ENCODE results near the gene GNPTAB.

Gene GNPTAB

DNA sequence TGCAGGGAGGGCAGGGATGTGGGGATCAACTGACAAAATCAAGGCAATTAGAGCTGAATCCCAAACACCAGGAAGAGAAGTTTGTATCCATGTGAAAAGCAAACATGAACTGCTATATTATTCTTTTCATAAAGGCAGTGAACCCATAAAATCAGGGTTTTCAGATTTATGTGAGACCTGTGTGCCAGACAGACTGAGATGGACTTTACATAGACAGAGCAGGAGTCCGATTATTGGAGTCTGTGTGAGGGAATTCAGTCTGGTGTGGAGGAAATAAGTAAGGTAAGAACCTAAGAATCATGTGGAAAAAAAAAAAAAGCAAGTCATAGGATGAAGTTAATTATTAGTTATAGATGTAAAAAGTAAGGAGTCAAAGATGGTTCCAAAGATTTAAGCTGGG lies 46.4 kb downstream of the GNPTAB start:
- POLR2A ChIA-PET: no interaction called here
- TF ChIP-seq PKNOX1 (IDR thresholded peaks at IDR 0.05) (no peak), SP1 (IDR thresholded peaks at IDR 0.05) (no peak), LEF1 (IDR thresholded peaks at IDR 0.05; ENCODE audit: borderline replicate concordance) (no peak), NFRKB (IDR thresholded peaks at IDR 0.05) (no peak), ZNF384 (IDR thresholded peaks at IDR 0.05) (no peak), CTBP1 (IDR thresholded peaks at IDR 0.05; ENCODE audit: borderline replicate concordance) (no peak), ARNT (IDR thresholded peaks at IDR 0.05) (no peak), HDGF (IDR thresholded peaks at IDR 0.05; ENCODE audit: borderline replicate concordance) (no peak)
- CTCF ChIA-PET: interaction anchor here (0.6 to 1.5 kb wide), 3 partner anchors 46 to 135 kb away, joined by 3 to 8 read pairs (median 6); partner anchors contain the start of gene GNPTAB
- DNase-seq (ENCODE audit: extremely low spot score): no peak

DNA sequence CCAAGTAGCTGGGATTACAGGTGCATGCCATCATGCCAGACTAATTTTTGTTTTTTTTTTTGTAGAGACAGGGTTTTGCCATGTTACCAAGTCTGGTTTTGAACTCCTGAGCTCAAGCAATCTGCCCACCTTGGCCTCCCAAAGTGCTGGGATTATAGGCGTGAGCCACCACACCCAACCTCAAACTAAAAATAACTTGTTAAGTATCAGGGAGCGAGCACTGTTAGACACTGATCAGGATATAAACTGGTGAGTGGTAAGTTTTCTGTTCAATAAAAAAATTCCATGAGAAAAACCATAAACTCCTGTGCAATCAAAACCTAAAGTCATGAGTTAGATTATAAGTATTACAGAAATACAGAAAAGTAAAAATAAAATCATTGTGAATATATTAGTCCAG lies 46.9 kb downstream of the GNPTAB start:
- ChIA-PET CTCF (interaction anchor here (0.7 to 1.5 kb wide), 4 partner anchors 10 to 1108 kb away, joined by 3 to 6 read pairs (median 4); partner anchors contain the start of gene GNPTAB), POLR2A (no interaction called here)
- no peak for DNase-seq (ENCODE audit: extremely low spot score)
- TF ChIP-seq SUZ12 (IDR thresholded peaks at IDR 0.05) (no peak), HDGF (IDR thresholded peaks at IDR 0.05; ENCODE audit: borderline replicate concordance) (no peak), FOXM1 (IDR thresholded peaks at IDR 0.05; ENCODE audit: borderline replicate concordance) (no peak), NFRKB (IDR thresholded peaks at IDR 0.05) (no peak), L3MBTL2 (conservative IDR thresholded peaks at IDR 0.05) (no peak), FOXA1 (IDR thresholded peaks at IDR 0.05) (no peak), CTBP1 (IDR thresholded peaks at IDR 0.05; ENCODE audit: borderline replicate concordance) (no peak), ELF4 (IDR thresholded peaks at IDR 0.05) (no peak), ZNF384 (IDR thresholded peaks at IDR 0.05) (no peak), PKNOX1 (IDR thresholded peaks at IDR 0.05) (no peak), ARNT (IDR thresholded peaks at IDR 0.05) (no peak), SP1 (IDR thresholded peaks at IDR 0.05) (no peak), TARDBP (IDR thresholded peaks at IDR 0.05) (no peak), FOXK2 (IDR thresholded peaks at IDR 0.05) (no peak), BHLHE40 (IDR thresholded peaks at IDR 0.05; ENCODE audit: borderline replicate concordance) (no peak)

GRCh38 chr12:101783150-101783549 lies 47.6 kb downstream of the GNPTAB start:
- no peak for DNase-seq (ENCODE audit: extremely low spot score)
- CTCF ChIA-PET: interaction anchor here (1.0 to 1.3 kb wide), 2 partner anchors 9 to 24 kb away, joined by 3 to 4 read pairs; no protein-coding TSS in a partner anchor
- POLR2A ChIA-PET: no interaction called here
- TF ChIP-seq LEF1 (IDR thresholded peaks at IDR 0.05; ENCODE audit: borderline replicate concordance): no peak
- TF ChIP-seq PKNOX1 (IDR thresholded peaks at IDR 0.05): no peak
- no peak for TF ChIP-seq BHLHE40 (IDR thresholded peaks at IDR 0.05; ENCODE audit: borderline replicate concordance)
- TF ChIP-seq HDGF (IDR thresholded peaks at IDR 0.05; ENCODE audit: borderline replicate concordance): no peak
- no peak for TF ChIP-seq CTBP1 (IDR thresholded peaks at IDR 0.05; ENCODE audit: borderline replicate concordance)
- no peak for TF ChIP-seq SP1 (IDR thresholded peaks at IDR 0.05)
- TF ChIP-seq ZNF384 (IDR thresholded peaks at IDR 0.05): no peak
- no peak for TF ChIP-seq ARNT (IDR thresholded peaks at IDR 0.05)
- no peak for TF ChIP-seq FOXK2 (IDR thresholded peaks at IDR 0.05)
- no peak for TF ChIP-seq ELF4 (IDR thresholded peaks at IDR 0.05)
- no peak for TF ChIP-seq FOXA1 (IDR thresholded peaks at IDR 0.05)
- no peak for TF ChIP-seq SUZ12 (IDR thresholded peaks at IDR 0.05)
- TF ChIP-seq NFRKB (IDR thresholded peaks at IDR 0.05): no peak
- no peak for TF ChIP-seq L3MBTL2 (conservative IDR thresholded peaks at IDR 0.05)
- no peak for TF ChIP-seq FOXM1 (IDR thresholded peaks at IDR 0.05; ENCODE audit: borderline replicate concordance)
- TF ChIP-seq TARDBP (IDR thresholded peaks at IDR 0.05): no peak

DNA sequence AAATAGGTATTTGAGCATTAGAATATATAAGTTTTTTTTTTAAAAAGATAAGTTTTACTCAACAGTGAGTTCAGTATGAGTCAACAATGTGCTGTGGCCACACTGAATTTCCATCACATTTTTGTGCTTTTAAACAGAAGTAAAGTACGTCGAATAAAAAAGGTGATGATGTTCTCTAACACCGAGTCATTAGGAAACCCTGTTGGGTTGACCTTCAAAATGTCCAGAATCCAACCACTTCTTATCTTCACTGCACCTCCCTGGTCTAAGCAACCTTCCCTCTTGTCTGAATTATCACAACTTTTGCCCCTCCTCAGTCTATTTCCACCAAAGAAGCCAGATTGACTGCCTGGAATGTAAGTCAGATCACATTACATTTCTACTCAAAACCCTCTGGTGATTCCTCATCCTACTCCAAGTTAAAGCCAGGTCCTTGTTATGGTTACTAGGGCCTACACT lies 48.5 kb downstream of the GNPTAB start:
- ChIA-PET POLR2A (no interaction called here), CTCF (no interaction called here)
- DNase-seq (ENCODE audit: extremely low spot score): no peak
- TF ChIP-seq ARNT (IDR thresholded peaks at IDR 0.05) (no peak), BHLHE40 (IDR thresholded peaks at IDR 0.05; ENCODE audit: borderline replicate concordance) (no peak), FOXK2 (IDR thresholded peaks at IDR 0.05) (no peak), PKNOX1 (IDR thresholded peaks at IDR 0.05) (no peak), TARDBP (IDR thresholded peaks at IDR 0.05) (no peak), LEF1 (IDR thresholded peaks at IDR 0.05; ENCODE audit: borderline replicate concordance) (no peak)

DNA sequence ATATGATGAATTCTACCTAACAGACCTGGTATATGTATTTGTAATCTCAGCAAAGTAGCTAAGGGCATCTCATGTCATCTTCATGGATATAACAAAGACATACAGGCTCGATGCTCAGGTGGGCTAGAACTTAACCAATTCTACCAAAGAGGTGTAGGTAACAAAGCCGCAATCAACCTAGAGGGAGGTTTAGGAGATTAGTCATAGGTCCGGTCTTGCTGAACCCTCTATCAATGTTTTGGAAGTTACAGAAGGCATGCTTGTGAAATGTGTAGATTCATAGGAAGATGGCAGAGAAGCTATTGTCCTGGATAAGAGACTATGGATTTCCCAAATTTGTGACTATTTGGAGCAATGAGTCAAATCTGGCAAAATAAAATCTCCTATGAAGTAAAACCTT lies 48.9 kb downstream of the GNPTAB start:
- no peak for DNase-seq (ENCODE audit: extremely low spot score)
- POLR2A ChIA-PET: no interaction called here
- no peak for TF ChIP-seq SP1 (IDR thresholded peaks at IDR 0.05)
- no peak for TF ChIP-seq NFRKB (IDR thresholded peaks at IDR 0.05)
- TF ChIP-seq FOXA1 (IDR thresholded peaks at IDR 0.05): no peak
- CTCF ChIA-PET: no interaction called here

DNA sequence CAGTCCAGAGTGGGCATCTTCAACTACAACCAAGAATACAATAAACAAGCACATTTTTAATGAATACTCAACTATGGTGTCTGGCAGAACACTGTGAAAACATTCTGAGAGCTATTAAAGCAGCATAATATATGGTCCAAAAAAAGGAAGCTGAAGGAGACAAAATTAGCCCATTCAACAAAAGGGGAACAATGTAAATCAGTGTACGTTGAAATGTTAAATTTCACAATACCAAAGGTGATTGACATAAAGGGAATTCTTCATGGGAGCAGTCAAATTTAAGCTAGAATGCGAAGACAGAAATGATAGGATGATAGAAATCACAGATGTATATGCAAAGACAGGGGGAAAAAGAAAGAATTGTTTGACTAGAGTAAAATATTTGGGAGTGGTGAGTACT lies 50.2 kb downstream of the GNPTAB start:
- no peak for TF ChIP-seq FOXK2 (IDR thresholded peaks at IDR 0.05)
- TF ChIP-seq CTBP1 (IDR thresholded peaks at IDR 0.05; ENCODE audit: borderline replicate concordance): no peak
- no peak for TF ChIP-seq SP1 (IDR thresholded peaks at IDR 0.05)
- no peak for TF ChIP-seq ARNT (IDR thresholded peaks at IDR 0.05)
- no peak for TF ChIP-seq PKNOX1 (IDR thresholded peaks at IDR 0.05)
- no peak for TF ChIP-seq LEF1 (IDR thresholded peaks at IDR 0.05; ENCODE audit: borderline replicate concordance)
- no peak for TF ChIP-seq FOXM1 (IDR thresholded peaks at IDR 0.05; ENCODE audit: borderline replicate concordance)
- TF ChIP-seq L3MBTL2 (conservative IDR thresholded peaks at IDR 0.05): no peak
- TF ChIP-seq TARDBP (IDR thresholded peaks at IDR 0.05): no peak
- no peak for TF ChIP-seq BHLHE40 (IDR thresholded peaks at IDR 0.05; ENCODE audit: borderline replicate concordance)
- no peak for TF ChIP-seq ZNF384 (IDR thresholded peaks at IDR 0.05)
- TF ChIP-seq ELF4 (IDR thresholded peaks at IDR 0.05): no peak
- TF ChIP-seq FOXA1 (IDR thresholded peaks at IDR 0.05): no peak
- no peak for TF ChIP-seq NFRKB (IDR thresholded peaks at IDR 0.05)
- no peak for DNase-seq (ENCODE audit: extremely low spot score)
- ChIA-PET CTCF (interaction anchor here (1.2 kb wide), 1 partner anchor 59 kb away, joined by 3 read pairs; no protein-coding TSS in a partner anchor), POLR2A (interaction anchor here (0.9 kb wide), 1 partner anchor 50 kb away, joined by 3 read pairs; the partner anchor contains the start of gene GNPTAB)
